HG03432 (cell line): ENCODE data around the gene EEF1A2.

ENCODE experiments used
- ATAC-seq: cut with Tn5 transposase; IDR thresholded peaks from one replicate; pipeline ENCODE4 v1.9.1; 2021; ENCODE audit warnings: mild to moderate bottlenecking, moderate library complexity; ENCODE audit not compliant: unreplicated experiment

The EEF1A2 gene

GRCh38 chr20:63471981-63472831, 26.7 kb downstream of the EEF1A2 start, which contains the start of gene KCNQ2:
Gene KCNQ2 (minus strand): TSS chr20:63472655. CDS start chr20:63472463, 192 bp downstream.
- no peak for ATAC-seq

GRCh38 chr20:63471717-63471980, 27.2 kb downstream of the EEF1A2 start:
- ATAC-seq, result no peak

- ATAC-seq, result no peak
Observed at GRCh38 chr20:63471002-63471716, 27.7 kb downstream of the EEF1A2 start.

- ATAC-seq, result no peak
Observed at GRCh38 chr20:63470410-63470809, 28.5 kb downstream of the EEF1A2 start.

GRCh38 chr20:63469713-63470101, 29.2 kb downstream of the EEF1A2 start:
- no peak for ATAC-seq

GRCh38 chr20:63469019-63469712, 29.7 kb downstream of the EEF1A2 start:
- no peak for ATAC-seq

GRCh38 chr20:63468421-63468820, 30.5 kb downstream of the EEF1A2 start:
- ATAC-seq, result no peak

- ATAC-seq, result no peak
Observed at GRCh38 chr20:63467294-63468083, 31.4 kb downstream of the EEF1A2 start.

- no peak for ATAC-seq
Observed at GRCh38 chr20:63466861-63467260, 32.0 kb downstream of the EEF1A2 start.

- ATAC-seq, result no peak
Observed at GRCh38 chr20:63466250-63466825, 32.5 kb downstream of the EEF1A2 start.

GRCh38 chr20:63465380-63466249, 33.3 kb downstream of the EEF1A2 start:
- no peak for ATAC-seq

GRCh38 chr20:63464289-63464635, 34.6 kb downstream of the EEF1A2 start:
- no peak for ATAC-seq

- no peak for ATAC-seq
Observed at GRCh38 chr20:63463400-63464288, 35.2 kb downstream of the EEF1A2 start.

- no peak for ATAC-seq
Observed at GRCh38 chr20:63462244-63462643, 36.6 kb downstream of the EEF1A2 start.

GRCh38 chr20:63461104-63461763, 37.6 kb downstream of the EEF1A2 start:
- no peak for ATAC-seq

- ATAC-seq, result no peak
Observed at GRCh38 chr20:63459070-63459380, 39.9 kb downstream of the EEF1A2 start.

GRCh38 chr20:63458170-63459069, 40.5 kb downstream of the EEF1A2 start:
- no peak for ATAC-seq
